NT2/D1 (cell line): ENCODE measurements around the gene TBC1D5.

Experiments used
- DNase-seq: peaks from one replicate; pipeline ENCODE4 v3.0.0-alpha.2; 2011; ENCODE audit warnings: low read depth, low spot score
- H3K27me3 ChIP-seq: 2 replicates; pipeline ENCODE4 v1.6.0; 2011; ENCODE audit warnings: mild to moderate bottlenecking; ENCODE audit not compliant: insufficient read length, insufficient read depth
- H3K36me3 ChIP-seq: 2 replicates; pipeline ENCODE4 v1.6.1; 2011; ENCODE audit warnings: mild to moderate bottlenecking, low read length, mixed read lengths; ENCODE audit not compliant: insufficient read depth, insufficient read length
- H3K4me1 ChIP-seq: 2 replicates; pipeline ENCODE4 v1.5.1; 2011; ENCODE audit not compliant: insufficient read depth, insufficient read length
- H3K4me3 ChIP-seq: 2 replicates; pipeline ENCODE4 v1.5.1; 2011; ENCODE audit warnings: low read depth; ENCODE audit not compliant: insufficient read length
- H3K9ac ChIP-seq: 2 replicates; pipeline ENCODE4 v1.6.0; 2011; ENCODE audit warnings: low read depth; ENCODE audit not compliant: insufficient read length
- H3K9me3 ChIP-seq: 2 replicates; pipeline ENCODE4 v1.5.1; 2011; ENCODE audit warnings: mild to moderate bottlenecking, low read length; ENCODE audit not compliant: insufficient read depth
- SUZ12 ChIP-seq: IDR thresholded peaks from 2 replicates; pipeline ENCODE4 v1.6.1; 2011; ENCODE audit not compliant: insufficient read length, insufficient read depth; ENCODE audit errors: extremely low read depth
- YY1 ChIP-seq: IDR thresholded peaks from 2 replicates; pipeline ENCODE4 v1.6.1; 2011; ENCODE audit not compliant: insufficient read length, insufficient read depth
- ZNF274 ChIP-seq: IDR thresholded peaks from 2 replicates; pipeline ENCODE4 v1.6.1; 2011; ENCODE audit warnings: mild to moderate bottlenecking, low read depth, low read length

TBC1D5 gene

DNA sequence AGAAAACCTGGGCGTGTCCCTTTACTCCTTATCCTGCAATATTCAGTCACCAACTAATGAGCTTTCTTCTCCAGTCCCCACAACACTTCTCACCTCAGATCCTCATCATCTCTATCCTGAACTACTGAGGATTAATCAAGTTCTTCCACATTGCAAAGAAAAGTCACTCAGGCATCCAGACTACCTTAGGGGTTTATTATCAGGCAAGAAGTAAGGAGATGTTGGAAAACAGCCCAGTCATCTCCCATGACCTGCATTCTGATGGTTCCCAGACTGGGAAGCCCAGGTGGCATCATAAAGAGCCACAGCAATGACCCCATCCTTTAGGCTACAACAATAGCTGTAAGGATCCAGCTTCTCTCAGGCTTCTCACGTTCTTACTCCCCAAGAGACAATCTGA, 3.5 kb upstream of the TBC1D5 start:
- H3K4me1 ChIP-seq: no peaks in the 10 kb centered on the region
- no peaks in the 10 kb centered on the region for H3K36me3 ChIP-seq
- no peaks in the 10 kb centered on the region for H3K27me3 ChIP-seq
- no peak for DNase-seq
- no peaks in the 10 kb centered on the region for H3K9me3 ChIP-seq
- no peak overlapping the region for H3K9ac ChIP-seq
- no peak overlapping the region for H3K4me3 ChIP-seq
- no peak for TF ChIP-seq YY1
- no peak for TF ChIP-seq SUZ12
- TF ChIP-seq ZNF274: no peak

- Histone ChIP-seq H3K9ac (no peak overlapping the region), H3K36me3 (no peaks in the 10 kb centered on the region), H3K4me3 (no peak overlapping the region), H3K27me3 (no peaks in the 10 kb centered on the region), H3K9me3 (no peaks in the 10 kb centered on the region), H3K4me1 (no peaks in the 10 kb centered on the region)
- DNase-seq: no peak
- TF ChIP-seq YY1 (no peak), ZNF274 (no peak), SUZ12 (no peak)
These were observed 2.9 kb upstream of the TBC1D5 start for GRCh38 chr3:17745301-17745700.

- Histone ChIP-seq H3K9ac (no peak overlapping the region), H3K4me1 (no peaks in the 10 kb centered on the region), H3K4me3 (no peak overlapping the region), H3K36me3 (no peaks in the 10 kb centered on the region), H3K9me3 (no peaks in the 10 kb centered on the region), H3K27me3 (no peaks in the 10 kb centered on the region)
- no peak for DNase-seq
- TF ChIP-seq ZNF274 (no peak), YY1 (no peak), SUZ12 (no peak)
These were observed 2.3 kb upstream of the TBC1D5 start for GRCh38 chr3:17744693-17745092.

GRCh38 chr3:17743658-17743995, 1.2 kb upstream of the TBC1D5 start:
- H3K9me3 ChIP-seq: no peaks in the 10 kb centered on the region
- peak overlapping the region; percentile 73 for H3K4me3 ChIP-seq
- peak overlapping the region; percentile 93 for H3K9ac ChIP-seq

GRCh38 chr3:17742880-17743657, 638 bp upstream of the TBC1D5 start:
- H3K9me3 ChIP-seq: no peaks in the 10 kb centered on the region
- H3K4me3 ChIP-seq: peak overlapping the region; percentile 73
- H3K9ac ChIP-seq: peak overlapping the region; percentile 93
- no peak for TF ChIP-seq SUZ12
- no peak for TF ChIP-seq ZNF274
- TF ChIP-seq YY1: no peak
- DNase-seq: no peak
- no peaks in the 10 kb centered on the region for H3K36me3 ChIP-seq
- H3K27me3 ChIP-seq: no peaks in the 10 kb centered on the region
- H3K4me1 ChIP-seq: no peaks in the 10 kb centered on the region

More at GRCh38 chr3:17743658-17743995, 1.2 kb upstream of the TBC1D5 start:
- no peak for DNase-seq
- H3K27me3 ChIP-seq: no peaks in the 10 kb centered on the region
- no peaks in the 10 kb centered on the region for H3K4me1 ChIP-seq
- no peak for TF ChIP-seq SUZ12
- no peak for TF ChIP-seq ZNF274
- TF ChIP-seq YY1: no peak
- no peaks in the 10 kb centered on the region for H3K36me3 ChIP-seq

- TF ChIP-seq YY1 (no peak), ZNF274 (no peak), SUZ12 (no peak)
- peak; percentile 71 for DNase-seq
- Histone ChIP-seq H3K27me3 (no peaks in the 10 kb centered on the region), H3K9ac (peak overlapping the region; percentile 93), H3K9me3 (no peaks in the 10 kb centered on the region), H3K4me1 (no peaks in the 10 kb centered on the region), H3K36me3 (no peaks in the 10 kb centered on the region), H3K4me3 (peak overlapping the region; percentile 73)
These were observed 770 bp downstream of the TBC1D5 start for GRCh38 chr3:17741621-17742101.

DNA sequence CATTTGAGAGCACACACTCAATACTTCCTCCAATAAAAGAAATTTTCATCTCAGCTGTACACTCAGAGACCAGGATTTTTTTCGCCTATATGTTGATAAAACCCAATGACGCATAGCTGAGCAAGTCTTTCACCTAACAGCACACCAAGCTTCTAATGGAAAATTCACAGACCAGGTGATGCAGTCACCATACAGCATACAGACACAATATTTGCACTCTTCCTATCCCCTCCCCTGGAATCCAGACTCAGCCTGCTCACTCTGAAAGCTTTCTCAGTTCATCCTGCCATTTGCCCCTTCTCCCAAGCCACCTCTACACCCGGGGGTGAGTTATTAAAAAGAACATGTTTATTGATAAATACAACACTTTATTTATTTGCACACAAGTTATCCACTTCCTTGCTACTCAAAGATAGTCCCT, 1.7 kb downstream of the TBC1D5 start:
- no peak for DNase-seq
- peak overlapping the region; percentile 93 for H3K9ac ChIP-seq

DNA sequence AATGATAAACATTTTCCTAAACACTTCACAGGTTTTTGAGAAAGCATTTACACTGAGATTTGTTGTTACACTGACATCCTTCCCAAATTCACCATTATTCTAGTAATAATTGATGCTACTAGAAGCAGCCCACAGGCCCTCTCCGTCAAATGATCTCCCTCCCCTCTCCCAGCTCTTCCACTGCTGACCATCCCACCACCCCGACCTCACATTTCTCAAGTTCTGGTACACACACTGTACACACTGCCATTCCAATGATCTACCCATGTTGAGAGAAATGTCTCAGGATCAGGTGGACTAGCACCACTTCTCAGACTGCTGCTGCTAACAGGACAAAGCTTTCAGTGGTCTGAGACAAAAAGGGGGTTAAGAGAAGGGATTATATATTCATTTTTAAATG, 3.5 kb downstream of the TBC1D5 start:
- H3K36me3 ChIP-seq: peaks cover 4% of the 10 kb centered on the region
- no peak overlapping the region for H3K4me3 ChIP-seq
- H3K27me3 ChIP-seq: no peaks in the 10 kb centered on the region
- H3K4me1 ChIP-seq: no peaks in the 10 kb centered on the region
- no peak for TF ChIP-seq YY1
- TF ChIP-seq ZNF274: no peak
- TF ChIP-seq SUZ12: no peak
- no peak for DNase-seq
- H3K9ac ChIP-seq: no peak overlapping the region
- no peaks in the 10 kb centered on the region for H3K9me3 ChIP-seq

More for the DNA sequence above, 1.7 kb downstream of the TBC1D5 start:
- peak overlapping the region; percentile 73 for H3K4me3 ChIP-seq
- H3K27me3 ChIP-seq: no peaks in the 10 kb centered on the region
- TF ChIP-seq ZNF274: no peak
- TF ChIP-seq YY1: no peak
- no peak for TF ChIP-seq SUZ12
- H3K4me1 ChIP-seq: no peaks in the 10 kb centered on the region
- H3K9me3 ChIP-seq: no peaks in the 10 kb centered on the region
- peaks cover under 1% of the 10 kb centered on the region for H3K36me3 ChIP-seq
